Breast epithelium (tissue), 3 donors: ENCODE data around the gene UQCRH.

Experiments used
- POLR2A ChIP-seq: fragments of 450-650 bp; IDR thresholded peaks from one replicate; pipeline ENCODE4 v1.6.1; 2016; ENCODE audit warnings: antibody characterized with exemption, mild to moderate bottlenecking, moderate library complexity
- POLR2AphosphoS5 ChIP-seq, 3 donors: sonication (generic); formaldehyde crosslinking; IDR thresholded peaks; one replicate each; pipeline ENCODE4 v1.6.1; 2017; ENCODE audit warnings: antibody characterized with exemption in 3 of 3
- TF ChIP-seq, protein P1 (sequence below), 3 donors: fragments of 450-650 bp; IDR thresholded peaks; one replicate each; pipeline ENCODE4 v1.5.1; 2016 to 2017; ENCODE audit warnings: antibody characterized with exemption in 3 of 3, mild to moderate bottlenecking in 3 of 3, moderate library complexity in 3 of 3

GRCh38 chr1:46288485-46289133 lies 14.9 kb upstream of the UQCRH start:
- no peak for TF ChIP-seq POLR2A
- TF ChIP-seq, protein P1, sequence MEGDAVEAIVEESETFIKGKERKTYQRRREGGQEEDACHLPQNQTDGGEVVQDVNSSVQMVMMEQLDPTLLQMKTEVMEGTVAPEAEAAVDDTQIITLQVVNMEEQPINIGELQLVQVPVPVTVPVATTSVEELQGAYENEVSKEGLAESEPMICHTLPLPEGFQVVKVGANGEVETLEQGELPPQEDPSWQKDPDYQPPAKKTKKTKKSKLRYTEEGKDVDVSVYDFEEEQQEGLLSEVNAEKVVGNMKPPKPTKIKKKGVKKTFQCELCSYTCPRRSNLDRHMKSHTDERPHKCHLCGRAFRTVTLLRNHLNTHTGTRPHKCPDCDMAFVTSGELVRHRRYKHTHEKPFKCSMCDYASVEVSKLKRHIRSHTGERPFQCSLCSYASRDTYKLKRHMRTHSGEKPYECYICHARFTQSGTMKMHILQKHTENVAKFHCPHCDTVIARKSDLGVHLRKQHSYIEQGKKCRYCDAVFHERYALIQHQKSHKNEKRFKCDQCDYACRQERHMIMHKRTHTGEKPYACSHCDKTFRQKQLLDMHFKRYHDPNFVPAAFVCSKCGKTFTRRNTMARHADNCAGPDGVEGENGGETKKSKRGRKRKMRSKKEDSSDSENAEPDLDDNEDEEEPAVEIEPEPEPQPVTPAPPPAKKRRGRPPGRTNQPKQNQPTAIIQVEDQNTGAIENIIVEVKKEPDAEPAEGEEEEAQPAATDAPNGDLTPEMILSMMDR (IDR thresholded peaks at IDR 0.05): no peak
- TF ChIP-seq POLR2AphosphoS5 (IDR thresholded peaks at IDR 0.05): no peak
